ENCODE data around the gene MNAT1. TPM values are rescaled to one million over a fixed set of nuclear protein-coding genes. Genes with fewer than 3 reads are reported as not detected.
"Not testable (repeated sequence)": the region's sequence is repeated elsewhere in the genome, so short reads cannot be mapped to it uniquely, and the experiment has no call there.

The MNAT1 gene
- total RNA-seq, 2 donors from 2014 or later, result 20.2 to 29.7 TPM

DNA sequence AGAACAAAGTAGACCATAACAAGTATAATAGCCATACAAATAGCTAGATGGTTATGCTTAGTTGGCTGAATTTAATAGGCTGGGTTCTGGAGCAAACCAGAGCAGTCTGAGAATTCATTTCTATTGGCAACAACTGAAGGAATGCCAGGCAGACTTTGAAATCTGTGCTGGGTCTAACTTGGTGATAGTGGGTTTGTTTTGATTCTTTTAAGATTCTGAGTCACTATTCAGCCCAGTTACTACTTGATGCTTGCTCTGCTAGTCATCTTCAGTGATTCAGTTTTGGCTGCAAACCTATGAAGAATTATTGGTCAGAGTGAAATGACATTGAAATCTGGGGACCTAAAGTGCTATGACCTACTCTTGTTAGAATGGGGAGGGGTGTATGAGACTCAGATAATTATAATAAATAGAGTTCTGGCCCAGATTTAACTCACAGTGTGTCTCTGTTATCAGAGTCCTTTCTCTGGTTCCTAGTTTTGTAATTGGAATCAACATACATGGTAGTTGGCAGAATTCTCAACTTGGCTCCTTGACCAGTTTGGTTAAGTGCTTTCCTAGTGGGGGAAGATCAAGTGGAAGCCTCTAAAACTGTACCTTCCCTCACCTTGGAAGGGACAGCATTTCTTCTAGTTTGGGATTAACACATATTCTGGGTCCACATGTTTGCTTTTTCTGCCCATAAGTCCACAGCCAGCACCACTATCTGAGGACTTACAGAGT, 43.5 kb downstream of the MNAT1 start:
- H3K4me3 ChIP-seq, result no peak overlapping the region
- no peak for DNase-seq (ENCODE audit: low spot score)
- TF ChIP-seq, protein P1, sequence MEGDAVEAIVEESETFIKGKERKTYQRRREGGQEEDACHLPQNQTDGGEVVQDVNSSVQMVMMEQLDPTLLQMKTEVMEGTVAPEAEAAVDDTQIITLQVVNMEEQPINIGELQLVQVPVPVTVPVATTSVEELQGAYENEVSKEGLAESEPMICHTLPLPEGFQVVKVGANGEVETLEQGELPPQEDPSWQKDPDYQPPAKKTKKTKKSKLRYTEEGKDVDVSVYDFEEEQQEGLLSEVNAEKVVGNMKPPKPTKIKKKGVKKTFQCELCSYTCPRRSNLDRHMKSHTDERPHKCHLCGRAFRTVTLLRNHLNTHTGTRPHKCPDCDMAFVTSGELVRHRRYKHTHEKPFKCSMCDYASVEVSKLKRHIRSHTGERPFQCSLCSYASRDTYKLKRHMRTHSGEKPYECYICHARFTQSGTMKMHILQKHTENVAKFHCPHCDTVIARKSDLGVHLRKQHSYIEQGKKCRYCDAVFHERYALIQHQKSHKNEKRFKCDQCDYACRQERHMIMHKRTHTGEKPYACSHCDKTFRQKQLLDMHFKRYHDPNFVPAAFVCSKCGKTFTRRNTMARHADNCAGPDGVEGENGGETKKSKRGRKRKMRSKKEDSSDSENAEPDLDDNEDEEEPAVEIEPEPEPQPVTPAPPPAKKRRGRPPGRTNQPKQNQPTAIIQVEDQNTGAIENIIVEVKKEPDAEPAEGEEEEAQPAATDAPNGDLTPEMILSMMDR (IDR thresholded peaks at IDR 0.05), result no peak
- H3K9me3 ChIP-seq, result no peaks in the 10 kb centered on the region
- no peak overlapping the region for H3K27ac ChIP-seq
- H3K4me1 ChIP-seq, result peaks cover 0 to 13% of the 10 kb centered on the region in 2 donors
- H3K27me3 ChIP-seq, result no peaks in the 10 kb centered on the region
- H3K36me3 ChIP-seq, result no peaks in the 10 kb centered on the region

DNA sequence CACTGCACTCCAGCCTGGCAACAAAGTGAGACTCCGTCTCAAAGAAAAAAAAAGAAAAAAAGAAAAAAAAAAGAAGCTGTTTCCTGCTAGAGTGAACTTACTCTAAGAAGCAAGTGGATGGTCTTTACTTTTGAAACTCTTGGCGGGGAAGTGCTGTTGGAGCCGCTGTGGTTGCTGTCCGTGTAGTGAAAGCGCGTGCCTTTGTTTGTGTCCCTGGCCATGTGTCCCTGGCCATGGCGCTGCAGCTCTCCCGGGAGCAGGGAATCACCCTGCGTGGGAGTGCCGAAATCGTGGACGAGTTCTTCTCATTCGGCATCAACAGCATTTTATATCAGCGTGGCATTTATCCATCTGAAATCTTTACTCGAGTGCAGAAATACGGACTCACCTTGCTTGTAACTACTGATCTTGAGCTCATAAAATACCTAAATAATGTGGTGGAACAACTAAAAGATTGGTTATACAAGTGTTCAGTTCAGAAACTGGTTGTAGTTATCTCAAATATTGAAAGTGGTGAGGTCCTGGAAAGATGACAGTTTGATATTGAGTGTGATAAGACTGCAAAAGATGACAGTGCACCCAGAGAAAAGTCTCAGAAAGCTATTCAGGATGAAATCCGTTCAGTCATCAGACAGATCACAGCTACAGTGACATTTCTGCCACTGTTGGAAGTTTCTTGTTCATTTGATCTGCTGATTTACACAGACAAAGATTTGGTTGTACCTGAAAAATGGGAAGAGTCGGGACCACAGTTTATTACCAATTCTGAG, 45.4 kb downstream of the MNAT1 start:
- H3K4me1 ChIP-seq, result peaks cover 0 to 13% of the 10 kb centered on the region in 2 donors
- H3K4me3 ChIP-seq; DNase-seq (ENCODE audit: low spot score); H3K9me3 ChIP-seq; H3K36me3 ChIP-seq; H3K27me3 ChIP-seq; H3K27ac ChIP-seq: not testable (repeated sequence)

DNA sequence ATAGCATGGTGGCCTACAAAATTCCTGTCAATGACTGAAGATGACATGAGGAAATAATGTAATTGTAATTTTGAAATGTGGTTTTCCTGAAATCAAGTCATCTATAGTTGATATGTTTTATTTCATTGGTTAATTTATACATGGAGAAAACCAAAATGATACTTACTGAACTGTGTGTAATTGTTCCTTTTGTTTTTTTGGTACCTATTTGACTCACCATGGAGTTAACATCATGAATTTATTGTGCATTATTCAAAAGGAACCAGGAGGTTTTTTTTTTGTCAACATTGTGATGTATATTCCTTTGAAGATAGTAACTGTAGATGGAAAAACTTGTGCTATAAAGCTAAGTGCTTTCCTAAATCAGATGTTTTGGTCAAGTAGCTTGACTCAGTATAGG, 46.0 kb downstream of the MNAT1 start:
- DNase-seq (ENCODE audit: low spot score); H3K27ac ChIP-seq: not testable (repeated sequence)

DNA sequence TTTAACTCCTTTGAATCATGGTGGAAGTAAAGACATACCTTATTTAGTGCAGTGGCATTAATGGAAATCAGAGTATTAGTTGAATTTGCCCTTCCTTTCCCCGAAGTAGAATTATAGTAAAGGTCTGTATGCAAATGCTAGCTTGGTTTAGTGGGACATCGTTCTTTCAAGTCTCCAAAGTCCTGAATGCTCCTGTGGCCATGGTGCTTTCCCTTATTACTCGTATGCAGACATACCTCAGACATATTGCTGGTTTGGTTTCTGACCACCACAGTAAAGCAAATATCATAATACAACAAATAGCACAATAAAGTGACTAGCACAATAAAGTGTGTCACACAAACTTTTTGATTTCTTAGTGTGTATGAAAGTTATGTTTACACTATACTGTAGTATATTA, 52.3 kb downstream of the MNAT1 start:
- DNase-seq (ENCODE audit: low spot score), result no peak
- no peaks in the 10 kb centered on the region for H3K9me3 ChIP-seq
- no peak overlapping the region for H3K4me3 ChIP-seq
- H3K27ac ChIP-seq, result no peak overlapping the region
- no peaks in the 10 kb centered on the region for H3K27me3 ChIP-seq
- TF ChIP-seq, protein P1 (IDR thresholded peaks at IDR 0.05), result no peak
- no peaks in the 10 kb centered on the region for H3K4me1 ChIP-seq
- no peaks in the 10 kb centered on the region for H3K36me3 ChIP-seq

More for the DNA sequence above, 46.0 kb downstream of the MNAT1 start:
- not testable (repeated sequence) for H3K36me3 ChIP-seq, H3K27me3 ChIP-seq, H3K4me3 ChIP-seq, H3K9me3 ChIP-seq
- peaks cover 0 to 13% of the 10 kb centered on the region in 2 donors for H3K4me1 ChIP-seq

DNA sequence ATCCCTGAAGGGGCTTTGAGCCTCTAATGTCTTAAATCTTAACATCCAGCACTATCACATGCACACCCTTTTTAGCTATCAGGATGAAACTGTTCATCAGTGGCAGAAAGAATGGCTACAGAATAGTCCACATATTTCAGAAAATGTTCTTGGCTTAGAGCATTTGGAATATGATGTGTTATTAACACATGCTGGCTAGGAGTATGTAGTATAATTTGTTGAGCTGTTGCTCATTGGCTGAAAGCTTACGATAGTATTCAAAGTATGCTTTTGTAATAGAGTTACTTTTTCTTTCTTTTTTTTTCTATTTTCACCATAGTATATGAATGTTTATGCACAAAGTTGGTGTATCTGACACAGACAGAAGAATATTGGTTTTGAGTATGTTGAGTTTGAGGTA, 55.1 kb downstream of the MNAT1 start:
- no peak for DNase-seq (ENCODE audit: low spot score)
- no peaks in the 10 kb centered on the region for H3K4me1 ChIP-seq
- no peak overlapping the region for H3K4me3 ChIP-seq
- H3K27ac ChIP-seq, result no peak overlapping the region
- TF ChIP-seq, protein P1 (IDR thresholded peaks at IDR 0.05), result no peak
- H3K36me3 ChIP-seq, result no peaks in the 10 kb centered on the region
- no peaks in the 10 kb centered on the region for H3K27me3 ChIP-seq
- no peaks in the 10 kb centered on the region for H3K9me3 ChIP-seq

DNA sequence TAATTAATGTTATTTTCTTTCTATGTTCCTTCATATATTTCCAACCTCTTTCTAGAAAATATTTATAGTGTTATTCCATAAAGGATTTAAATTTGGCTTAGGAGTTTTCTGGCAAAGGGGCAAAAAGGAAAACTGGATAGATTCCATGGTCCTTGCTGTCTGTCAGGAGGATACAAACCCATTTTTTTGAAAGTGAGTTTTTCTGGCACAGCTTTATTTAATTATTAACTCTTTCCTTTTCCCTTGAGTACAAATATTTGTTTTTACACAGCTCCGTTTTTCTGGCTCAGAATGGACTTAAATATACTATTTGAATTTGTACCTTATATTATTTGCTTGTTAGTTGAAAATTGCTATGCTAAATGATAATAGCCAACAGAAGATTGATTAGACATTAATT, 56.3 kb downstream of the MNAT1 start:
- Histone ChIP-seq H3K9me3 (no peaks in the 10 kb centered on the region), H3K27me3 (no peaks in the 10 kb centered on the region), H3K27ac (no peak overlapping the region), H3K4me1 (no peaks in the 10 kb centered on the region), H3K4me3 (no peak overlapping the region), H3K36me3 (no peaks in the 10 kb centered on the region)
- TF ChIP-seq, protein P1 (IDR thresholded peaks at IDR 0.05), result no peak
- DNase-seq (ENCODE audit: low spot score), result no peak

Data from right atrium auricular region (tissue), 2 donors.